ENCODE data around the gene CREB3.

Gene CREB3

DNA sequence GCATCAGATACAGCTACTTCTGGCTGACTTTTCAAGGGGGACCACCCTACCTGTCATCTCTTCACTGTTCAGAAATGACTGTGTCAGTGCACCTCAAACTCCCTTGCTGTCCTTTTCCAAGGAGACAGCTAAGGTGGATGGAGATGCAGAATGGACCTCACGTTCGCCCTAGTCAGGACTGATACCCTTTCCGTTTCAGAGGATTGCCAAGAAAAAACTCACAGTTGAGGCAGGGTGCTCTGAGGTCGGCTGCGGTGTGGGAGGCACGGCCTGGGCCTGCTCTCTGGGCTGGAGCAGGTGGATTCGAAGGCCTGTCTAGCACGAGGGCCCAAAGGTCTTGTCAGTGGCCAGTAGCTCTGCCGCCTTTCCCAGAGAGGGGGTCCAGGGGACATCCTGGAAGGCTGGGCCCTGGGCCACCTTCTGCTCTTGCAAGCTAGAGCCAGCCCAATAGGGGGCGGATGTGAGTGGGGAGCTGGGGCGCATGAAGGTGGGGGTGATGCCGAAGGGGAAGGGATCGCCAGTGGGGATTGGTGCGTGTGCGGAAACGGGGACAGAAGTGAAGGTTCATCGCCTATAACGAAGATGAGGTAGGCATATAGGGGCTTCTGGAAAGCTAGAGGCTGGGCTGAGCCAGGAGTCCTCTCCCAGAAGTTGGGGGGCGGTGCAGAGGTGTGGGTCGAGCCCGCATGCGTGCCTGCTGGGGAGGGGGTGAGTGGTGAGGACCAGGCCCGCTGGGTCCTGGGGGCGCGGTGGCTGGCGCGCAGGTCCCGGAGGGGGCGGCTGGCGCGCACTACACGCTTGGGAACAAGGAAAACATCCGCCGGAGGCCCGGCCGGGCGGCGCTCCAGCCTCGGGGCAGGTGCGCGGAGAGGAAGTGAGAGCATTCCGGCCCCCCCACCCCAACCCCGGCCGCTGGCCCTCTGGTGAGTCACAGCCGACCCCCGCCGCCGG is 24.1 kb downstream of the CREB3 start:
- H3K36me3 ChIP-seq (ENCODE audit: control insufficient read depth in 1 of 2, insufficient read depth in 2 of 2, low read depth in 1 of 2, low read length in 2 of 2), result peaks cover 27 to 39% of the 10 kb centered on the region in 2 experiments
- no peaks in the 10 kb centered on the region for H3K9me3 ChIP-seq (ENCODE audit: control insufficient read depth, low read length)
- peak overlapping the region in 1 of 2 experiments; percentile 63 for H3K23ac ChIP-seq (ENCODE audit: low read length in 2 of 2)
- H3K27me3 ChIP-seq (ENCODE audit: control insufficient read depth in 1 of 2, insufficient read depth in 1 of 2, low read length in 2 of 2), result no peaks in the 10 kb centered on the region
- H3K14ac ChIP-seq (ENCODE audit: low read length in 2 of 2), result peak overlapping the region in 1 of 2 experiments; percentile 26
- peak overlapping the region; percentile 36 for H4K8ac ChIP-seq (ENCODE audit: low read length)
- peak overlapping the region; percentile 60 to 72 for H3K4me3 ChIP-seq (ENCODE audit: insufficient read depth in 1 of 2, low read depth in 1 of 2, low read length in 2 of 2)
- H2BK15ac ChIP-seq (ENCODE audit: low read depth, poor library complexity, severe bottlenecking), result peak overlapping the region; percentile 33
- H2BK12ac ChIP-seq (ENCODE audit: low read length in 2 of 2), result no peak overlapping the region
- peak overlapping the region; percentile 73 for H3K9ac ChIP-seq (ENCODE audit: low read length)
- H2AFZ ChIP-seq (ENCODE audit: low read depth, low read length), result no peak overlapping the region
- peak overlapping the region; percentile 63 for H2BK5ac ChIP-seq (ENCODE audit: low read depth, low read length, poor library complexity, severe bottlenecking)
- H3K79me1 ChIP-seq (replicated peaks; ENCODE audit: low read length, poor library complexity, severe bottlenecking), result peaks cover 16% of the 10 kb centered on the region
- H4K91ac ChIP-seq (ENCODE audit: low read length), result no peak overlapping the region
- WGBS, result 22% methylated on average over 38 of the region's 48 CpGs
- DNase-seq, result peak; percentile 21
- peak overlapping the region; percentile 75 for H3K27ac ChIP-seq (ENCODE audit: low read length, poor library complexity, severe bottlenecking)
- H3K4me2 ChIP-seq (ENCODE audit: low read length, poor library complexity, severe bottlenecking), result peak overlapping the region; percentile 64
- peak overlapping the region; percentile 77 for H2AK5ac ChIP-seq (ENCODE audit: low read length, severe bottlenecking)
- H3K4ac ChIP-seq (ENCODE audit: low read depth in 1 of 2, low read length in 2 of 2), result no peak overlapping the region
- H3K18ac ChIP-seq (ENCODE audit: low read depth in 1 of 2, low read length in 2 of 2), result no peak overlapping the region
- peaks cover 30% of the 10 kb centered on the region for H3K4me1 ChIP-seq (ENCODE audit: control insufficient read depth, insufficient read depth, low read depth, low read length)
- H2BK120ac ChIP-seq (ENCODE audit: low read depth, low read length), result no peak overlapping the region

DNA sequence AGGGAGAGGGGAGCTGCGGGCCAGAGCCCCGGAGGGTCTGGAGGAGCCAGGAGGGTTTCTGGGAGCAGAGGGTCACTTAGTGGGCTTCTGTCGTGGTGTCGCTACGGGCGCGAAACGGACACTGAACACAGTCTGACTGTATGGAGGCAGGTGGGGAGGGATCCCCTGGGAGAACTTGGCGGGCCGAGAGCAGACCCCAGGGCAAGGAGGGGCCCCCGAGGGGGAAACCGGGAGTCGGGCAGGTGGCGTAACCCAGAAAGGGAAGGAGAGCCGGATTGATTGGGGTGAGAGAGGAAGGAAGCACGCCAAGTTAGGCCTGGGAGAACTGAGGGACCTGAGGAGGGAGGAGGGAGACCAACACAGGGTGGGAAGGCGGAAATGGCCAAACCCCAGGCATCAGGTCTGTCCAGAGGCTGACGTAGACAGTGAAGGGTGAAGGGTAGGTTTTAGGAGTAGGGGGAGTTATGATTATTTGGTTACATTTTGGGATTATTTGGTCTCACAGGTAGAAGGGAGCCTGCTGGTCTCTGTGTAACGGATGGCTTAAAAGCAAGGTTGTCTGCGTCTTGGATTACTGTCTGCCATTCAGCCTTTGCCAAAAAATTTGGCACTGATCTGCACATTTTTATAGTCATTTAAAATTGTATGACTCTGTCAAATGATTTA is 24.9 kb downstream of the CREB3 start:
- H2BK15ac ChIP-seq (ENCODE audit: low read depth, poor library complexity, severe bottlenecking), result no peak overlapping the region
- H2AK5ac ChIP-seq (ENCODE audit: low read length, severe bottlenecking), result no peak overlapping the region
- no peaks in the 10 kb centered on the region for H3K27me3 ChIP-seq (ENCODE audit: control insufficient read depth in 1 of 2, insufficient read depth in 1 of 2, low read length in 2 of 2)
- H3K18ac ChIP-seq (ENCODE audit: low read depth in 1 of 2, low read length in 2 of 2), result no peak overlapping the region
- 20% methylated on average over 20 of the region's 20 CpGs for WGBS
- H3K36me3 ChIP-seq (ENCODE audit: control insufficient read depth in 1 of 2, insufficient read depth in 2 of 2, low read depth in 1 of 2, low read length in 2 of 2), result peaks cover 22 to 31% of the 10 kb centered on the region in 2 experiments
- no peak overlapping the region for H3K4ac ChIP-seq (ENCODE audit: low read depth in 1 of 2, low read length in 2 of 2)
- H3K9ac ChIP-seq (ENCODE audit: low read length), result peak overlapping the region; percentile 73
- peak overlapping the region; percentile 64 for H3K4me2 ChIP-seq (ENCODE audit: low read length, poor library complexity, severe bottlenecking)
- H3K23ac ChIP-seq (ENCODE audit: low read length in 2 of 2), result no peak overlapping the region
- no peaks in the 10 kb centered on the region for H3K9me3 ChIP-seq (ENCODE audit: control insufficient read depth, low read length)
- no peak overlapping the region for H4K91ac ChIP-seq (ENCODE audit: low read length)
- DNase-seq, result peak; percentile 11
- H2AFZ ChIP-seq (ENCODE audit: low read depth, low read length), result no peak overlapping the region
- peak overlapping the region; percentile 55 for H3K27ac ChIP-seq (ENCODE audit: low read length, poor library complexity, severe bottlenecking)
- H3K4me1 ChIP-seq (ENCODE audit: control insufficient read depth, insufficient read depth, low read depth, low read length), result peaks cover 30% of the 10 kb centered on the region
- H3K79me1 ChIP-seq (replicated peaks; ENCODE audit: low read length, poor library complexity, severe bottlenecking), result peaks cover 18% of the 10 kb centered on the region
- H3K4me3 ChIP-seq (ENCODE audit: insufficient read depth in 1 of 2, low read depth in 1 of 2, low read length in 2 of 2), result peak overlapping the region; percentile 60 to 72
- H2BK120ac ChIP-seq (ENCODE audit: low read depth, low read length), result no peak overlapping the region
- no peak overlapping the region for H2BK12ac ChIP-seq (ENCODE audit: low read length in 2 of 2)
- H2BK5ac ChIP-seq (ENCODE audit: low read depth, low read length, poor library complexity, severe bottlenecking), result peak overlapping the region; percentile 4
- peak overlapping the region; percentile 36 for H4K8ac ChIP-seq (ENCODE audit: low read length)
- H3K14ac ChIP-seq (ENCODE audit: low read length in 2 of 2), result no peak overlapping the region

DNA sequence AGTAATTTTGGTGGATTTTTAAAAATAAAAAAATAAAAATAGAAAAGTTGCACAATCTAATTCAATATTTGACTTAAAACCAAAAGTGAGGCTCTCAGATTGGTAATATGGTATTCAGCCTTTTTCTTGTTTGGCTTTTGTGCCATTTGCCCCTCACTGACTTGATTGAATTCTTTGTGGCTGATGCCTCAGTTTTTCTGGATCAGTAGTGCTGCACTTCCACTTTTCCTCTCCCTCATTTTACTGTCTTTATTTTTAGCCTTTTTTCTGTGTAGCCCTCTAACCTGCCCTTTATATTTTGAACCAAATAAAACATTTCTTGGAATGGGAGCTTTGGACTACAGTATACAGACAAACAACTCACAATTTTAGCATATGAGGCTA is 25.4 kb downstream of the CREB3 start:
- Histone ChIP-seq H2BK5ac (ENCODE audit: low read depth, low read length, poor library complexity, severe bottlenecking) (no peak overlapping the region), H3K27me3 (ENCODE audit: control insufficient read depth in 1 of 2, insufficient read depth in 1 of 2, low read length in 2 of 2) (no peaks in the 10 kb centered on the region), H3K27ac (ENCODE audit: low read length, poor library complexity, severe bottlenecking) (peak overlapping the region; percentile 46), H3K23ac (ENCODE audit: low read length in 2 of 2) (no peak overlapping the region), H2BK12ac (ENCODE audit: low read length in 2 of 2) (no peak overlapping the region), H3K18ac (ENCODE audit: low read depth in 1 of 2, low read length in 2 of 2) (no peak overlapping the region), H2BK120ac (ENCODE audit: low read depth, low read length) (no peak overlapping the region), H3K36me3 (ENCODE audit: control insufficient read depth in 1 of 2, insufficient read depth in 2 of 2, low read depth in 1 of 2, low read length in 2 of 2) (peaks cover 17 to 26% of the 10 kb centered on the region in 2 experiments), H3K4me2 (ENCODE audit: low read length, poor library complexity, severe bottlenecking) (no peak overlapping the region), H4K8ac (ENCODE audit: low read length) (no peak overlapping the region), H2AFZ (ENCODE audit: low read depth, low read length) (no peak overlapping the region), H3K4me1 (ENCODE audit: control insufficient read depth, insufficient read depth, low read depth, low read length) (peaks cover 28% of the 10 kb centered on the region), H3K4me3 (ENCODE audit: insufficient read depth in 1 of 2, low read depth in 1 of 2, low read length in 2 of 2) (no peak overlapping the region), H3K79me1 (replicated peaks; ENCODE audit: low read length, poor library complexity, severe bottlenecking) (peaks cover 18% of the 10 kb centered on the region), H2BK15ac (ENCODE audit: low read depth, poor library complexity, severe bottlenecking) (no peak overlapping the region), H3K14ac (ENCODE audit: low read length in 2 of 2) (no peak overlapping the region), H3K4ac (ENCODE audit: low read depth in 1 of 2, low read length in 2 of 2) (no peak overlapping the region), H4K91ac (ENCODE audit: low read length) (no peak overlapping the region), H3K9ac (ENCODE audit: low read length) (no peak overlapping the region), H2AK5ac (ENCODE audit: low read length, severe bottlenecking) (no peak overlapping the region), H3K9me3 (ENCODE audit: control insufficient read depth, low read length) (no peaks in the 10 kb centered on the region)
- no peak for DNase-seq

DNA sequence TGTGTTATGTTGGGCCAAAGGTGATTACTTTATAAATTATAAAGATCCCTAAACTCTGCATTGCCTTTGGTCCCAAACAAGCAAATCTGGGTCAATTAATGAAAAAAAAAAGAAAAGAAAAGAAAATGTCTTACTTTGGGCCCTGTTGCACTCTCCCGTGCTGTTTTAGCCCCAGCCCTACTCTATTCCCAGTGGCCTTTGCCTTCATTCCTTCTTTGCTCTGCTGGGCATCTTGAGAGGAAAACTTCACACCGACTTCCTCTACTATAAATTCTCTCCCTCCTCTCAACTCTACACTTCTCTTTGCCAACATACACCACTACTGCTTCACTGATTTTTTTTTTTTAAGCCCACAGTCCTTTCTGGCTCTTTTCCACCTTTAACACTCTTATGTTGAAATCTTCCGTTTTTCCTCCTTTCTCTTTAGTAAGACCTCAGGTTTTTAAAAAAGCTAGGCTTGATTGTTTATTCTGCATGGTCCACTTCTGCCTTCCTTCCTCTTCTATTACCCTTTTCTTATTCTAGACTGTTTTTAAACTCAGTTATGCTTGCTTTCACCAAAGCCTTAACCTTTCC is 26.1 kb downstream of the CREB3 start:
- Histone ChIP-seq H3K9me3 (ENCODE audit: control insufficient read depth, low read length) (no peaks in the 10 kb centered on the region), H2AK5ac (ENCODE audit: low read length, severe bottlenecking) (no peak overlapping the region), H2BK5ac (ENCODE audit: low read depth, low read length, poor library complexity, severe bottlenecking) (no peak overlapping the region), H3K36me3 (ENCODE audit: control insufficient read depth in 1 of 2, insufficient read depth in 2 of 2, low read depth in 1 of 2, low read length in 2 of 2) (peaks cover 10 to 19% of the 10 kb centered on the region in 2 experiments), H3K4me2 (ENCODE audit: low read length, poor library complexity, severe bottlenecking) (no peak overlapping the region), H3K14ac (ENCODE audit: low read length in 2 of 2) (no peak overlapping the region), H2BK15ac (ENCODE audit: low read depth, poor library complexity, severe bottlenecking) (no peak overlapping the region), H4K91ac (ENCODE audit: low read length) (no peak overlapping the region), H2BK120ac (ENCODE audit: low read depth, low read length) (no peak overlapping the region), H3K79me1 (replicated peaks; ENCODE audit: low read length, poor library complexity, severe bottlenecking) (peaks cover 16% of the 10 kb centered on the region), H3K4me1 (ENCODE audit: control insufficient read depth, insufficient read depth, low read depth, low read length) (peaks cover 24% of the 10 kb centered on the region), H3K9ac (ENCODE audit: low read length) (no peak overlapping the region), H3K23ac (ENCODE audit: low read length in 2 of 2) (no peak overlapping the region), H3K27me3 (ENCODE audit: control insufficient read depth in 1 of 2, insufficient read depth in 1 of 2, low read length in 2 of 2) (no peaks in the 10 kb centered on the region), H4K8ac (ENCODE audit: low read length) (no peak overlapping the region), H3K4me3 (ENCODE audit: insufficient read depth in 1 of 2, low read depth in 1 of 2, low read length in 2 of 2) (no peak overlapping the region), H3K27ac (ENCODE audit: low read length, poor library complexity, severe bottlenecking) (no peak overlapping the region), H2BK12ac (ENCODE audit: low read length in 2 of 2) (no peak overlapping the region), H2AFZ (ENCODE audit: low read depth, low read length) (no peak overlapping the region), H3K4ac (ENCODE audit: low read depth in 1 of 2, low read length in 2 of 2) (no peak overlapping the region), H3K18ac (ENCODE audit: low read depth in 1 of 2, low read length in 2 of 2) (no peak overlapping the region)
- WGBS, result 72% methylated on average over 3 of the region's 3 CpGs
- no peak for DNase-seq
